DND-41 (cell line): ENCODE data around the gene SLC8B1.

Experiments
- CTCF ChIP-seq: IDR thresholded peaks from 2 replicates; pipeline ENCODE4 v1.5.1; 2012; ENCODE audit warnings: borderline replicate concordance, low read length, moderate library complexity, mild to moderate bottlenecking; ENCODE audit not compliant: poor library complexity, severe bottlenecking; ENCODE audit errors: extremely low read depth
- EZH2 ChIP-seq: IDR thresholded peaks from 3 replicates; pipeline ENCODE4 v1.6.1; 2012; ENCODE audit warnings: borderline replicate concordance, low read depth, mild to moderate bottlenecking, moderate library complexity, low read length, inconsistent platforms; ENCODE audit not compliant: severe bottlenecking

GRCh38 chr12:113262710-113263109 is 72.2 kb downstream of the SLC8B1 start:
- TF ChIP-seq CTCF: no peak
- no peak for TF ChIP-seq EZH2
